H1 (cell line): Measurements from ENCODE around the gene IL7R. TPM values are rescaled to one million over a fixed set of nuclear protein-coding genes. Genes with fewer than 3 reads are reported as not detected.

Experiments
- CREB1 ChIP-seq: IDR thresholded peaks from 2 replicates; pipeline ENCODE4 v1.6.1; 2012; ENCODE audit warnings: inconsistent platforms
- JUN ChIP-seq: IDR thresholded peaks from 2 replicates; pipeline ENCODE4 v1.6.1; 2011; ENCODE audit warnings: low read depth, mild to moderate bottlenecking, improper control_type of control experiment, low read length
- JUND ChIP-seq: IDR thresholded peaks from 2 replicates; pipeline ENCODE4 v1.6.1; 2011; ENCODE audit warnings: mild to moderate bottlenecking, improper control_type of control experiment, low read length
- SIN3A ChIP-seq, 2 experiments: IDR thresholded peaks in 1 of 2; conservative IDR thresholded peaks in 1 of 2; 2 replicates each; pipeline ENCODE4 v1.6.1; 2011 to 2012; ENCODE audit warnings: low read length in 2 of 2, improper control_type of control experiment in 1 of 2, low read depth in 1 of 2, mild to moderate bottlenecking in 1 of 2
- SRF ChIP-seq: IDR thresholded peaks from 2 replicates; pipeline ENCODE4 v1.6.1; 2011; ENCODE audit warnings: mild to moderate bottlenecking, low read depth, low read length, moderate library complexity
- TBP ChIP-seq: IDR thresholded peaks from 2 replicates; pipeline ENCODE4 v1.6.1; 2011; ENCODE audit warnings: low read depth, low read length, improper control_type of control experiment
- TCF12 ChIP-seq: IDR thresholded peaks from 2 replicates; pipeline ENCODE4 v1.6.1; 2011; ENCODE audit warnings: low read depth, mild to moderate bottlenecking, low read length
- polyA plus RNA-seq, 7 experiments: library from polyadenylated mRNA; depleted of rRNA in 3 of 7; stranded (reverse) in 5 of 7; unstranded in 2 of 7; fragments of >200 nt in 5 of 7; fragments of 200-250 nt in 2 of 7; gene quantifications; 1 replicate in 5 of 7; 2 replicates in 1 of 7; 4 replicates in 1 of 7; pipeline versions ENCODE4 v1.2.1 to v1.2.3, GENCODE V29; 2011 to 2013; ENCODE audit warnings: missing spikeins in 2 of 7, mixed read lengths in 2 of 7
- total RNA-seq: library from RNA; stranded (reverse); fragmentation: NEBNext Ultra II Directional; extraction: Animal tissue kit (Norgen Biotek cat#: 25700); gene quantifications from 2 replicates; pipeline ENCODE4 v1.2.1, GENCODE V29; 2021
- TF ChIP-seq, protein P1 (sequence below): IDR thresholded peaks from 2 replicates; pipeline ENCODE4 v1.6.1; 2011; ENCODE audit warnings: low read length, improper control_type of control experiment

IL7R gene
- total and polyA plus RNA-seq, 2 of the 8 experiments (the other 6 are each of a cell fraction or from before 2014, with no cell fraction given), result not detected

DNA sequence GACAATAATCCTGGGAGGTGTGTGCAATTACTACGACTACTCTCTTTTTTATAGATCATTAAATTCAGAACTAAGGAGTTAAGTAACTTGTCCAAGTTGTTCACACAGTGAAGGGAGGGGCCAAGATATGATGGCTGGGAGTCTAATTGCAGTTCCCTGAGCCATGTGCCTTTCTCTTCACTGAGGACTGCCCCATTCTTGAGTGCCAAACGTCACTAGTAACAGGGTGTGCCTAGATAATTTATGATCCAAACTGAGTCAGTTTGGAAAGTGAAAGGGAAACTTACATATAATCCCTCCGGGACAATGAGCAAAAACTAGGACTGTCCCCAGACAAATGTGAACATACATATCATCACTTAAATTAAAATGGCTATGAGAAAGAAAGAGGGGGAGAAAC lies 20.2 kb downstream of the IL7R start (continued):
- TF ChIP-seq TCF12, result no peak
- no peak for TF ChIP-seq TBP
- no peak for TF ChIP-seq SIN3A (conservative IDR thresholded peaks at IDR 0.05 in 1 of 2, IDR thresholded peaks at IDR 0.05 in 1 of 2; ENCODE audit: low read depth in 1 of 2, low read length in 2 of 2)
- no peak for TF ChIP-seq JUND
- no peak for TF ChIP-seq CREB1
- no peak for TF ChIP-seq JUN
- no peak for TF ChIP-seq SRF
- TF ChIP-seq, protein P1, sequence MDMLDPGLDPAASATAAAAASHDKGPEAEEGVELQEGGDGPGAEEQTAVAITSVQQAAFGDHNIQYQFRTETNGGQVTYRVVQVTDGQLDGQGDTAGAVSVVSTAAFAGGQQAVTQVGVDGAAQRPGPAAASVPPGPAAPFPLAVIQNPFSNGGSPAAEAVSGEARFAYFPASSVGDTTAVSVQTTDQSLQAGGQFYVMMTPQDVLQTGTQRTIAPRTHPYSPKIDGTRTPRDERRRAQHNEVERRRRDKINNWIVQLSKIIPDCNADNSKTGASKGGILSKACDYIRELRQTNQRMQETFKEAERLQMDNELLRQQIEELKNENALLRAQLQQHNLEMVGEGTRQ, result no peak
